Heart right ventricle (tissue), 16 donors: Measurements from ENCODE around the gene GYPC. TPM values are rescaled to one million over a fixed set of nuclear protein-coding genes. Genes with fewer than 3 reads are reported as not detected.
A peak's percentile ranks its signal among the peaks of the same experiment; 100 is the strongest.

Source experiments
- ATAC-seq, 8 donors: fragments of 200-7000 bp; cut with Tn5 transposase; one replicate each; pipeline ENCODE4 v1.9.1; 2020; ENCODE audit warnings: mild to moderate bottlenecking in 8 of 8, moderate library complexity in 8 of 8, moderate number of reproducible peaks in 1 of 8
- DNase-seq, 2 donors: peaks; one replicate each; pipeline ENCODE4 v3.0.0-alpha.2; 2020
- H3K27ac ChIP-seq, 10 donors: fragments of 200-600 bp; sonication (generic) in 2 of 10; one replicate each; pipeline versions ENCODE4 v1.5.0 to v1.8.0; 2020 to 2022; ENCODE audit warnings: mild to moderate bottlenecking in 3 of 10
- H3K27me3 ChIP-seq, 7 donors: fragments of 200-600 bp; one replicate each; pipeline ENCODE4 v1.8.0; 2021 to 2022; ENCODE audit warnings: mild to moderate bottlenecking in 2 of 7
- H3K36me3 ChIP-seq, 9 donors: fragments of 200-600 bp; sonication (generic) in 1 of 9; one replicate each; pipeline versions ENCODE4 v1.5.0 to v1.8.0; 2020 to 2022; ENCODE audit warnings: mild to moderate bottlenecking in 2 of 9
- H3K4me1 ChIP-seq, 9 donors: fragments of 200-600 bp; sonication (generic) in 1 of 9; one replicate each; pipeline versions ENCODE4 v1.5.0 to v1.8.0; 2020 to 2022; ENCODE audit warnings: mild to moderate bottlenecking in 4 of 9
- H3K4me3 ChIP-seq, 10 donors: fragments of 200-600 bp; sonication (generic) in 2 of 10; one replicate each; pipeline versions ENCODE4 v1.5.0 to v1.8.0; 2020 to 2022; ENCODE audit warnings: mild to moderate bottlenecking in 7 of 10, moderate library complexity in 2 of 10
- H3K9me3 ChIP-seq, 11 donors: fragments of 200-600 bp in 10 of 11; sonication (generic) in 2 of 11; one replicate each; pipeline versions ENCODE4 v1.5.0 to v1.8.0; 2013 to 2022; ENCODE audit warnings: mild to moderate bottlenecking in 2 of 11, control low read depth in 1 of 11, moderate library complexity in 1 of 11
- WGBS, 2 donors: extraction: QIAGEN DNeasy Blood & Tissue Kit; methylation state at CpG; one replicate each; pipeline ENCODE4 v1.1.7; 2013; ENCODE audit warnings: inconsistent platforms in 1 of 2; 5-methylcytosine and 5-hydroxymethylcytosine counted together
- intact Hi-C, 10 donors: fragments of 100-400 bp; cut with DNase I; formaldehyde crosslinking; loops; one replicate each; pipeline versions ENCODE4 v1.11.1 to v1.14.2; 2022
- polyA plus RNA-seq, 2 donors: library from polyadenylated mRNA; stranded (reverse); fragments of 200-250 nt; gene quantifications; one replicate each; pipeline ENCODE4 v1.2.3, GENCODE V29; 2013
- total RNA-seq, 10 donors: library from RNA; stranded (reverse); fragmentation: NEBNext Ultra II Directional in 3 of 10; extraction: Animal tissue kit (Norgen Biotek cat#: 25700) in 3 of 10; gene quantifications; one replicate each; pipeline versions ENCODE4 v1.2.1 to v1.2.4, GENCODE V29; 2021 to 2023
- TF ChIP-seq, protein P1 (sequence below), 9 donors: fragments of 200-600 bp; sonication (generic) in 2 of 9; IDR thresholded peaks; one replicate each; pipeline versions ENCODE4 v1.5.0 to v1.8.0; 2021 to 2022; ENCODE audit warnings: antibody characterized with exemption in 9 of 9, mild to moderate bottlenecking in 5 of 9, moderate library complexity in 1 of 9
- donor health status: Arrhythmogenic right ventricular cardiomyopathy.
- donor health status: ischemic (EF 13 %, LVEDD 7.1; RV severe dilation, severe dysfunction).
- donor health status: healthy with polysubstance abuse.
- donor health status: DM: no; HTN: yes; CAD: no.
- donor health status: DM: no; HTN: no; CAD: no.
- donor health status: ischemic (EF 25% LVEDD 6.9; RV normal size, moderate dysfunction).
- donor health status: ischemic (EF 25% LVEDD 5.7; RV mildly dilated, moderate dysfunction).
- donor health status: healthy.
- donor health status: DM: yes; HTN: yes; CAD: no.
- donor health status: Ischemic cardiomyopathy.
- donor health status: ischemic (EF 35%, LVEDD 5.7; RV mildly dilated, moderate dysfunction).
- donor health status: nonischemic (EF 11% LVEDD 7.7; RV severe dilation, severe dysfunction).
- donor health status: DM: yes; HTN: yes; CAD: no.
- donor health status: PGD.
- donor health status: ischemic (EF 29% LVEDD 5.4; RV normal size, mild dysfunction).
- donor health status: nonischemic (EF 23%, LVEDD 6.1; RV moderate dilation, normal function).

The GYPC gene
- total and polyA plus RNA-seq, 12 donors: 80.3 to 408 (median 127) TPM

DNA sequence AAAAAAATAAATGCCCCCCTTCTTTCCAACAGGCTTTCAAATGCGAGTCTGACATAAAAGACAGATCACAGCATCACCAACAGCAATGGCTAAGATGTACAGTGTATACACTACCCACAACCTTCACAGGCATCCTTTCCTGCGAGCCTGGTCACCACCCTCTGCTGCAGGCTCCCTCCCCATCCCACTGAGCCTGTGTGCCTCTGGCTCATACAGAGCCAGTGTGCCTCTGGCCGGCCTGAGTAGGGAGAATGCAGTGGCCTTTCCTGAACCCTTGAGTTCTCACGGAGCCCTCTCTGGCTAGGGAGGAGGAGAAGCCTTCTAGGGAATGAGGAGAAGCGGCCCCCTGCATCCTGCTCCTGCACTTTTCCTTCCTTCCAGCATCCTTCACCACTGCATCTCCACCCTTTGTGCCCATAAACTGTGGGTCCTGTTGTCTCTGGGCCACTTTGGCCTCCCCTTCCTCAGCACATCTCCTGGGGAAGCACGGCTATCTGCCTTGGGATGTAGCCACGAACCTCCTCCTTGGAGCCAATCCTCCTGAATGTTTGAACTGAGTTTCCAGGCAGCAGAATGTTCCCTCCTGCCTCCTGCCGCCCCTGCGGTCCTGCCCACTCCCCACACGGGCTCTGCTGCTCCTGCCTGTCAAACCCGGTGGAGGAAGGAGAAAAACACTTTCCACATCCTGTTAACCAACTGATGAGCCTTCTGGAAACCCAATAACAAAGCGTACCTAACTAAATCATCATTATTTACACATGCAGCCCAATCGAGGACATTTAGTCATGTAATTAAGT is 22.5 kb downstream of the GYPC start:
- peak overlapping the region in 2 of 10 donors; percentile 33 to 42 for H3K27ac ChIP-seq
- DNase-seq: no peak

DNA sequence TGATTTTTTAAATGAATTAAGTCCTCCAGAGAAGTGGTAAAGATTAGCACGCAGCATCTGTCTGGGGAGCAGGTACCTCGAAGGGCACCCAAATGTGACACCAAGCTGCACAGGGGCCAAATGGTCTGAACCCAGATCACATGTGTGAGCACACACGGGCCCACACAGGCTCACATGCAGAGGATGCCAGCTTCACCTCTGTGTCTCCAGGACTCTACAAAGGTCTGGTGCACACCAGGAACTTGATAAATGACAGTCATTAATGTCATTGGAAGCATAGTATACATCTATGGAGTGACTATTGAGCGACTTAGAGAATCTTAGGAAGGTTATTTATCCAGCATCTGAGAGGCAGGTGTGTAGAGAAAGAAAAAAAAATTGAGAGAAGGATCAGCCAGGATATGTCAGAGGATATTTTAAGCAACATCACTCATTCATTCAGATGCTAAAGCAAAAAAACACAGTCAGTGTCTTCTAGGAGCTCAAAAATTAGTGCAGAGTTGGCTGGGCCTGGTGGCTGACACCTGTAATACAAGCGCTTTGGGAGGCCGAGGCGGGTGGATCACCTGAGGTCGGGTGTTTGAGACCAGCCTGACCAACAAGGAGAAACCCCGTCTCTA is 23.2 kb downstream of the GYPC start:
- intact Hi-C loops: no loop called here
- ATAC-seq (no peak), DNase-seq (no peak)
- WGBS, 2 donors: 95 to 98% methylated on average over 9 of the region's 9 CpGs
- H3K4me1 ChIP-seq: peaks cover 0 to 28% (median 8%) of the 10 kb centered on the region in 9 donors
- TF ChIP-seq, protein P1, sequence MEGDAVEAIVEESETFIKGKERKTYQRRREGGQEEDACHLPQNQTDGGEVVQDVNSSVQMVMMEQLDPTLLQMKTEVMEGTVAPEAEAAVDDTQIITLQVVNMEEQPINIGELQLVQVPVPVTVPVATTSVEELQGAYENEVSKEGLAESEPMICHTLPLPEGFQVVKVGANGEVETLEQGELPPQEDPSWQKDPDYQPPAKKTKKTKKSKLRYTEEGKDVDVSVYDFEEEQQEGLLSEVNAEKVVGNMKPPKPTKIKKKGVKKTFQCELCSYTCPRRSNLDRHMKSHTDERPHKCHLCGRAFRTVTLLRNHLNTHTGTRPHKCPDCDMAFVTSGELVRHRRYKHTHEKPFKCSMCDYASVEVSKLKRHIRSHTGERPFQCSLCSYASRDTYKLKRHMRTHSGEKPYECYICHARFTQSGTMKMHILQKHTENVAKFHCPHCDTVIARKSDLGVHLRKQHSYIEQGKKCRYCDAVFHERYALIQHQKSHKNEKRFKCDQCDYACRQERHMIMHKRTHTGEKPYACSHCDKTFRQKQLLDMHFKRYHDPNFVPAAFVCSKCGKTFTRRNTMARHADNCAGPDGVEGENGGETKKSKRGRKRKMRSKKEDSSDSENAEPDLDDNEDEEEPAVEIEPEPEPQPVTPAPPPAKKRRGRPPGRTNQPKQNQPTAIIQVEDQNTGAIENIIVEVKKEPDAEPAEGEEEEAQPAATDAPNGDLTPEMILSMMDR (IDR thresholded peaks at IDR 0.05): no peak
- peaks cover 0 to 18% (median 10%) of the 10 kb centered on the region in 11 donors for H3K9me3 ChIP-seq
- H3K4me3 ChIP-seq: no peak overlapping the region
- no peaks in the 10 kb centered on the region for H3K27me3 ChIP-seq
- H3K27ac ChIP-seq: peak overlapping the region in 2 of 10 donors; percentile 33 to 42
- peaks cover 0 to 68% (median 3%) of the 10 kb centered on the region in 9 donors for H3K36me3 ChIP-seq

More for the DNA sequence above, 22.5 kb downstream of the GYPC start:
- H3K4me1 ChIP-seq: peaks cover 0 to 36% (median 8%) of the 10 kb centered on the region in 9 donors
- peaks cover 0 to 18% (median 10%) of the 10 kb centered on the region in 11 donors for H3K9me3 ChIP-seq
- ATAC-seq: peak; percentile 28 to 79 (median 50)
- no peaks in the 10 kb centered on the region for H3K27me3 ChIP-seq
- TF ChIP-seq, protein P1 (IDR thresholded peaks at IDR 0.05): no peak
- 54 to 56% methylated on average over 13 of the region's 13 CpGs for WGBS, 2 donors
- no peak overlapping the region for H3K4me3 ChIP-seq
- H3K36me3 ChIP-seq: peaks cover 0 to 65% (median 3%) of the 10 kb centered on the region in 9 donors
- intact Hi-C loops: no loop called here

DNA sequence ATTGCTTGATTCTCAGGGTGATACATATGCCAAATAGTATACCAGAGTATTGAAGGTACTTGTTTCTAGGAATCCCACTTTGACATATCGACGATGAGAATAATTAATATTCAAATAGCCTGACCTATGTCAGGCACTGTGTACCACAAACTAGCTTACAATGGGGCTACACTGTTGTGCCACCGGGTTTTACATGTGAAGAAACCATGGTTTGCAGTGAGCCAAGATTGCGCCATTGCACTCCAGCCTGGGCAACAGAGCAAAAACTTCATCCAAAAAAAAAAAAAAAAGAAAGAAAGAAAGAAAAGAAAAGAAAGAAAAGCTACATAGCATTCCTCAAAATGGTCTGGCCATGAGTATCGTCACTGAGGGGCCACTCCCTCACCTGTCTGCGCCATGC is 25.5 kb downstream of the GYPC start:
- intact Hi-C loops: no loop called here
- WGBS, 2 donors: 94 to 96% methylated on average over 6 of the region's 6 CpGs
- H3K4me3 ChIP-seq: no peak overlapping the region
- H3K36me3 ChIP-seq: peaks cover 0 to 69% (median 0%) of the 10 kb centered on the region in 9 donors
- no peak overlapping the region for H3K27ac ChIP-seq
- no peaks in the 10 kb centered on the region for H3K27me3 ChIP-seq
- TF ChIP-seq, protein P1 (IDR thresholded peaks at IDR 0.05): no peak
- DNase-seq: no peak
- H3K4me1 ChIP-seq: peaks cover 0 to 30% (median 4%) of the 10 kb centered on the region in 9 donors
- ATAC-seq: no peak
- H3K9me3 ChIP-seq: no peaks in the 10 kb centered on the region

DNA sequence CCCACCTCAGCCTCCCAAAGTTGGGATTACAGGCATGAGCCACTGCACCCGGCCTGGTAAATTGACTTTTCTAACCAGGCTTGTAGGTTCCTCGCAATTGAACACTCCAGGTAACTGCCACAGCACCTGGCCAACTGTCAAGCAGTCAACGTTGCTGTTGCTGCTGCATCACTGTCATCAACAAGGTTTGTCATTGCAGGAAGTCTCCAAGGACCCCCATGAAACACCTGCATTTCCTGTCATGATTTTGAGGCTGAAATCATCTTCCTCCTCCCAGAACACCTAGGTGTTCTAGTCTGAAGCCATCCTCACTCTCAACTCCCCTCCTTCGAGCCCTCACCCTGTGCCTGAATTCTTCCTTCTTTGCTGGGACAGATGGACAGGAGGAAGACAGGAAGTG is 29.7 kb downstream of the GYPC start:
- 93 to 94% methylated on average over 4 of the region's 4 CpGs for WGBS, 2 donors
- Histone ChIP-seq H3K27ac (peak overlapping the region in 1 of 10 donors; percentile 86), H3K4me1 (peaks cover 3 to 39% (median 20%) of the 10 kb centered on the region in 9 donors), H3K27me3 (no peaks in the 10 kb centered on the region), H3K9me3 (peaks cover 0 to 3% (median 0%) of the 10 kb centered on the region in 11 donors), H3K4me3 (no peak overlapping the region), H3K36me3 (peaks cover 0 to 60% (median 7%) of the 10 kb centered on the region in 9 donors)
- DNase-seq (no peak), ATAC-seq (no peak)
- TF ChIP-seq, protein P1 (IDR thresholded peaks at IDR 0.05): no peak
- intact Hi-C loops: no loop called here
